HG03354 (cell line): ENCODE data around the gene NAA35.
"Not testable (repeated sequence)": the region's sequence is repeated elsewhere in the genome, so short reads cannot be mapped to it uniquely, and the experiment has no call there.

Experiments
- ATAC-seq: cut with Tn5 transposase; IDR thresholded peaks from one replicate; pipeline ENCODE4 v1.9.1; 2021; ENCODE audit warnings: mild to moderate bottlenecking; ENCODE audit not compliant: unreplicated experiment, poor library complexity, severe bottlenecking

Gene NAA35

GRCh38 chr9:85942913-85943709 is 2.2 kb downstream of the NAA35 start:
- ATAC-seq = no peak

DNA sequence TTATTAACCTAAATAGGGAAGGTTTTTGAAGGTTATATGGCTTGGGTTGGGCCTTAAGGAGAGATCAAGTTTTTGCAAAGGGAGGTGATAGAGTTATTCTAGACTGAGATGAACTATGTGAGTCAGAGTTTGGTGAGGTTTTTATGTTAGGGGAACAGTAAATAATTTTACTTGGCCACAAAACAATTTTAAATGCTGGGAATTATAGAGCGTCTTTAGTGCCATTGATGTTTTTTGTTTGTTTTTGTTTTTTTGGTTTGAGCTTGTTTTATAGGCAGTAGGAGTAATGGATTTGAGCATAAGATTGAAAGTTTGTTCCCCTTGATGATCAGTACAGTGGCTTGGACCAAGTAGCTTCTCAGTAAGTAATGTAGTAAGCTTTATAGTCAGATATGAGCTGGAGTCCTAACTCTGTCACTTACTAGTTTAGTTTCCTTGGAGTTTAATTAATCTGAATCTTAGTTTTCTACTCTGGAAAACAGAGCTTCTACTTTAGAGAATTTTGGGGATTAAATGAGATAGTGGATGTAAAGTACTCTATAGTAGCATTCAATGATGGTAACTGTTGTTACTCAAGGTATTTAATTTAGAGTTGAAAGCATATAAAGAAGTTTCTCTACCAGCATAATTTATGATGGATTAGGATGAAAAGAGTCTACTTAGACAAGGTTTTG is 2.9 kb downstream of the NAA35 start:
- ATAC-seq = no peak

GRCh38 chr9:85944672-85945071 is 3.7 kb downstream of the NAA35 start:
- no peak for ATAC-seq

DNA sequence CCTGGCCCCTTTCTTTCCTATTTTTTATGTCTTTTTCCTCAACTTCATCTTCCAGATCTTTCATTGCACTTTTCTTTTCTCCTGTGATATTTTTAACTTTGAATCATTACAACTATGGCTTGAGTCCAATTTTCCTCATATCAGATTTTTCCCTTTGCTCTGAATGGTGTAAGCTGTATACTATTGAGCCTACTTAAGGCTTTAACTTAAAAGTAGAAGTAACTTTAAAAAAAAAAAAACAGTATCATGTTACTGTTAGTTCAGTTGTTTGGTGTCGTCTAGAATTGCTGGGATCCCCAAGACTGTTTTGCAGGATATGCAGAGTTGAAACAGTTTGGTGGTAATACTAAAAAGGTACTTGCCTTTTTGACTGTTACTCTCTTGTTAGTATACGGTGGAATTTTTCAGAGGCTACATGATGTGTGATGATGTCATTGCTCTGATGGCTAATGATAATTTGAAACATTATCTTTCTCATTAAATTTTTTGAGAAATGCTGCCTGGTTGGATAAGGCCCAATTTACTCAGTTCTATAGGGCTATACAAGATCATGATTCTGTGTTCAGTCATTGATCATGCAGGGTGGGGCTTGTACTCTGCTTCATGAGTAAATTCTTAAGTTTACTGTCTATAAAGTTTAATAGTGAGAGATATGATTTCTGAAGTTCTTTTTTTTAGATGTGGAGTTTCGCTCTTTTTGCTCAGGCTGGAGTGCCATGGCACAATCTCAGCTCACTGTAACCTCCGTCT is 8.8 kb downstream of the NAA35 start:
- ATAC-seq = no peak

- ATAC-seq = no peak
Observed at GRCh38 chr9:85959955-85960354, 19.0 kb downstream of the NAA35 start.

- no peak for ATAC-seq
Observed at GRCh38 chr9:85960688-85961093, 19.7 kb downstream of the NAA35 start.

DNA sequence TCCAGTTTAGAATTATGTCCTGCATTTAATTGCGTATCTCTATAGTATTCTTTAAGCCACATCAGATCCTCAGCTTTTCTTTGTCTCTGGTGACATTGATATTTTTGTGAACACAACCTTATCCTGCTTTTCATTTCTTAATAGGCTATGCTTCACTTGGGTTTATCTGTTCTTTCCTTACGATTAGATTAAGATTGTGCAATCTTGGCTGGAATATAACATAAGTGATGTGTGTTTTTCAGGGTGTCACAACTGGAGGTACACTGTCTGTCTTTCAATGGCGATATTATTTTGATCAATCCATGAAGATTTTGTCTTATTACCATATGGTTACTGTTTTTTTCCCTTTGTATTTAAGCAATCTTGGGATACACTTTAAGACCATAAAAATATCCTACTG is 23.6 kb downstream of the NAA35 start:
- no peak for ATAC-seq

GRCh38 chr9:85964949-85965348 is 24.0 kb downstream of the NAA35 start:
- no peak for ATAC-seq

GRCh38 chr9:85969727-85970126 is 28.8 kb downstream of the NAA35 start:
- ATAC-seq = no peak

GRCh38 chr9:85971731-85972130 is 30.8 kb downstream of the NAA35 start:
- ATAC-seq = no peak

DNA sequence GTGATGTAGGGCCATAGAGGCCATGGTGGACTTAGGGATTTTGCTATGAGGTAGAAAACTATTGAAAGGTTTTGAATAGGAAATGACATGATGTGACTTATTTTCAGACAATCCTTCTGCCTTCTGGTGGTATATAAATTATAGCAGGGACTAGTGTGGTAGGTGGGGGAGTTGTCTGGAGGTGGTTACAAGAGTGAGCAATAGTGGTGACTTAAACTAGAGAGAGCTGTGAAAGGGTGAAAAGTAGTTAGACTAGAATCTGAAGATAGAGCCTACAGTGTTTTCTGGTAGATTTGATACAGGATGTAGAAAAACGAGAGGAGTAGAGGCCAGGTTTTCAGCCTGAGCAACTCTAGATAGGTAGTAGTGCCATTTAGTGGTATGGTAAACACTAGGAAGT is 32.3 kb downstream of the NAA35 start:
- no peak for ATAC-seq

GRCh38 chr9:85974055-85974547 is 33.2 kb downstream of the NAA35 start:
- ATAC-seq = not testable (repeated sequence)

DNA sequence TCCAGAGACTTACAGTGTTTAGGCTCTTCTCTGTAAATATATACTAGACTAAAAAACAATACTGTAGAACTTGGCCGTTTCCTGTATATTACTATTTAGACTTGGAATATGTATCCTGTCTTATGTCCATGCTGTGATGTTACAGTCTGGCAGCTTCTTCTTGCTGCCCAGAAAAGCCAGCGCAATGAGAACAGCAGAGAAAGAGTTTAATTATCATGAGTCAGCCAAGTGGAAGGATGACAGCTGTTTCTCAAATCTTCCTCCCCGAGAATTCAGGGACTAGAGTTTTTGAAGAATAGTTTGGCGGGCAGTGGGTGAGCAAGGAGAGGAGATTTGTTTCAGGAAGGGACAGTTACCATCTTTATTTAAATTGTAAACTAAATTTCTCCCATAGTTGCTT is 37.5 kb downstream of the NAA35 start:
- ATAC-seq = no peak

- ATAC-seq = no peak
Observed at GRCh38 chr9:85981369-85981768, 40.4 kb downstream of the NAA35 start.

DNA sequence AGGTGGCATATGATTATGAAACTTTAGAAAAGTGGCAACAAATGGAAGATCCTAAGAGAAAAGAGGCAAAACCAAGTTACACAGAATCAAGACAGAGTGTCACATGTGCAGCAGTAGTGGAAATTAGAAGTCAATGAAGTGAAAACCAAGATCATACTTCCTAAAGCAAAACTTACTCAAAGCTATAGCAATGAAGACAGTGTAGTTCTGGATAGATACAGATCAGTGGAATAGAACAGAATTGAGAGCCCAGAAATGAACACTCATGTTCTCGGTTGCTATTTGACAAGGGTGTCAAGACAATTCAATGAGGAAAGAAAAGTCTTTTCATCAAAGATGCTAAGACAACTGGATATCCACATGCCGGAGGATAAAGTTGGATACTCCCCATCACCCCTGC is 43.5 kb downstream of the NAA35 start:
- no peak for ATAC-seq

- ATAC-seq = no peak
Observed at GRCh38 chr9:85987236-85987635, 46.3 kb downstream of the NAA35 start.

GRCh38 chr9:85994191-85994590 is 53.2 kb downstream of the NAA35 start:
- ATAC-seq = no peak

- no peak for ATAC-seq
Observed at GRCh38 chr9:85995097-85995496, 54.2 kb downstream of the NAA35 start.

GRCh38 chr9:85995599-85995998 is 54.7 kb downstream of the NAA35 start:
- ATAC-seq = no peak

DNA sequence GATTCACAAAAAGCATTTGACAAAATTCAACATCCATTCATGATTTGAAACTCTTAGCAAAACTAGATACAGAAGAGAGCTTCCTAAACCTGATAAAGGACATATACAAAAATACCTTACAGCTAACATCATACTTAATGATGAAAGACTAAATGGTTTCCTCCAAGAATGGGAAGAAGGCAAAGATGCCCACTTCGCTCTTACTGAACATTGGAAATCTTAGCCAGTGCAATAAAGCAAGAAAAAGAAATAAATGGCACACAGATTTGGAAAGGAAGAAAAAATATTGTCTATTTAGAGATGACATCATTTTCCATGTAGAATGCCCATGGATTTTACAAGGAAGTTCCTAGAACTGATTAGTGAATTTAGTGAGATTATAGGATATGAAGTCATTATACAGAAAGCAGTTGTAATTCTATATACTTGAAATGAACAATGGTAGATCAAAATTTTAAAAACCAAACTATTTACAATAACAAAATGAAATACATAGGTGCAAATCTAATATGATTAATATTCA is 64.4 kb downstream of the NAA35 start:
- no peak for ATAC-seq
